K562 (cell line): ENCODE measurements around the gene NTRK1. TPM values are rescaled to one million over a fixed set of nuclear protein-coding genes. Genes with fewer than 3 reads are reported as not detected.

ENCODE experiments used
- ATAC-seq: fragments of 200-7000 bp; cut with Tn5 transposase; 3 replicates; pipeline ENCODE4 v1.9.1; 2020; ENCODE audit warnings: moderate library complexity
- BruUV-seq: library from RNA; stranded (reverse); fragments of 400-500 nt; replicated peaks from 2 replicates; lab custom pipeline; 2021; lab: Mats Ljungman, UMichigan
- CTCF ChIA-PET: fragments of 300-600 bp; formaldehyde crosslinking; extraction: SDS; loops from one replicate; lab custom pipeline; 2021; ENCODE audit warnings: low intra/inter-chr PET ratio; lab: Yijun Ruan, JAX
- POLR2A ChIA-PET: fragments of 300-600, 350-650 bp; sonication (Branson Sonifier 250); formaldehyde crosslinking; extraction: SDS; loops from one replicate; lab custom pipeline; 2021; ENCODE audit warnings: antibody characterized with exemption, inconsistent platforms; lab: Yijun Ruan, JAX
- DNase-seq, 4 experiments: peaks; one replicate each; pipeline versions ENCODE4 v3.0.0 to v3.0.0-alpha.2; 2011 to 2018; ENCODE audit warnings: low spot score in 3 of 4, mixed read lengths in 3 of 4; ENCODE audit errors: extremely low read depth in 1 of 4
- FAIRE-seq: peaks from 2 replicates; lab custom pipeline; 2011; peaks lifted over from hg19 to GRCh38; lab: Jason Lieb, UNC
- H2AFZ ChIP-seq: 2 replicates; pipeline ENCODE4 v1.6.0; 2011; ENCODE audit warnings: low read depth, low read length, control low read depth, inconsistent platforms
- H3K27ac ChIP-seq: fragments of 200-600 bp; 3 replicates; pipeline ENCODE4 v1.8.0; 2011; ENCODE audit warnings: low read depth, mild to moderate bottlenecking, control low read depth, inconsistent platforms, low read length, moderate library complexity, mixed read lengths; ENCODE audit errors: extremely low read depth
- H3K27me3 ChIP-seq, 2 experiments: fragments of 300-600 bp in 1 of 2; 2 replicates in 1 of 2; 3 replicates in 1 of 2; pipeline versions ENCODE4 v1.6.0 to v1.8.0; 2011; ENCODE audit warnings: inconsistent platforms in 2 of 2, low read length in 2 of 2, mild to moderate bottlenecking in 1 of 2, mixed read lengths in 1 of 2, moderate library complexity in 1 of 2; ENCODE audit not compliant: control insufficient read depth in 2 of 2, insufficient read depth in 2 of 2
- H3K36me3 ChIP-seq: fragments of 300-600 bp; 3 replicates; pipeline ENCODE4 v1.8.0; 2011; ENCODE audit warnings: mild to moderate bottlenecking, low read length, inconsistent platforms; ENCODE audit not compliant: control insufficient read depth, insufficient read depth
- H3K4me1 ChIP-seq, 2 experiments: fragments of 200-600 bp in 1 of 2; replicated peaks in 1 of 2; 2 replicates in 1 of 2; 3 replicates in 1 of 2; pipeline versions ENCODE4 v1.5.1 to v1.8.0; 2011; ENCODE audit warnings: inconsistent platforms in 2 of 2, low read length in 2 of 2, mild to moderate bottlenecking in 1 of 2, mixed read lengths in 1 of 2, moderate library complexity in 1 of 2; ENCODE audit not compliant: control insufficient read depth in 2 of 2, insufficient read depth in 2 of 2
- H3K4me2 ChIP-seq: 2 replicates; pipeline ENCODE4 v1.6.1; 2011; ENCODE audit warnings: low read length, control low read depth, inconsistent platforms, mixed read lengths; ENCODE audit not compliant: insufficient read depth
- H3K4me3 ChIP-seq: fragments of 200-600 bp; sonication (generic), shearing (Covaris generic); 2 replicates; pipeline ENCODE4 v1.5.1; 2016; ENCODE audit warnings: control low read depth, inconsistent platforms
- H3K79me2 ChIP-seq: fragments of 200-600 bp; 3 replicates; pipeline ENCODE4 v1.8.0; 2011; ENCODE audit warnings: low read length, inconsistent platforms; ENCODE audit not compliant: control insufficient read depth, insufficient read depth
- H3K9ac ChIP-seq, 2 experiments: 2 replicates each; pipeline versions ENCODE4 v1.6.0 to v1.6.1; 2011; ENCODE audit warnings: low read depth in 2 of 2, low read length in 2 of 2, control low read depth in 1 of 2, inconsistent platforms in 1 of 2, mild to moderate bottlenecking in 1 of 2, mixed read lengths in 1 of 2; ENCODE audit not compliant: insufficient read depth in 1 of 2
- H3K9me1 ChIP-seq: one replicate; pipeline ENCODE4 v1.6.0; 2011; ENCODE audit warnings: inconsistent platforms, mild to moderate bottlenecking, low read length, moderate library complexity; ENCODE audit not compliant: control insufficient read depth, insufficient read depth
- H3K9me3 ChIP-seq: replicated peaks from 2 replicates; pipeline ENCODE4 v1.5.1; 2011; ENCODE audit warnings: low read depth, low read length, inconsistent platforms; ENCODE audit not compliant: control insufficient read depth, insufficient read depth
- H4K20me1 ChIP-seq: replicated peaks from 2 replicates; pipeline ENCODE4 v1.6.1; 2011; ENCODE audit warnings: low read length, inconsistent platforms, mixed read lengths; ENCODE audit not compliant: control insufficient read depth, insufficient read depth
- ATF6 ChIP-seq: sonication (generic); formaldehyde crosslinking; IDR thresholded peaks from 2 replicates; pipeline ENCODE4 v1.4.0; 2020; ENCODE audit warnings: mild to moderate bottlenecking, missing genetic modification reagents
- BACH1 ChIP-seq: fragments of 200-800 bp; sonication (Bioruptor generic); IDR thresholded peaks from 2 replicates; pipeline ENCODE4 v1.6.1; 2016; ENCODE audit warnings: missing genetic modification characterization, missing compliant biosample characterization
- E2F3 ChIP-seq: fragments of 250-450 bp; sonication (Bioruptor Pico); IDR thresholded peaks from 2 replicates; pipeline ENCODE4 v1.4.0; 2020; ENCODE audit warnings: mild to moderate bottlenecking
- ELK1 ChIP-seq: sonication (generic); formaldehyde crosslinking; IDR thresholded peaks from 2 replicates; pipeline ENCODE4 v1.8.1; 2022; ENCODE audit warnings: missing genetic modification reagents
- EP400 ChIP-seq: fragments of 450-650 bp; IDR thresholded peaks from 2 replicates; pipeline ENCODE4 v1.6.1; 2017; ENCODE audit warnings: antibody characterized with exemption, mild to moderate bottlenecking, moderate library complexity
- RAD21 ChIP-seq, 2 experiments: fragments of 250-450 bp in 1 of 2; fragments of 450-650 bp in 1 of 2; sonication (Bioruptor Pico) in 1 of 2; formaldehyde crosslinking in 1 of 2; IDR thresholded peaks in 1 of 2; conservative IDR thresholded peaks in 1 of 2; 2 replicates each; pipeline versions ENCODE4 v1.4.0 to v1.8.0; 2020 to 2022; ENCODE audit warnings: mild to moderate bottlenecking in 2 of 2, moderate library complexity in 1 of 2
- SMARCA4 ChIP-seq: fragments of 450-650 bp; IDR thresholded peaks from 2 replicates; pipeline ENCODE4 v1.6.1; 2016
- SRSF3 ChIP-seq: fragments of 200-400 bp; formaldehyde crosslinking; IDR thresholded peaks from 2 replicates; pipeline ENCODE4 v1.6.1; 2016; ENCODE audit warnings: mild to moderate bottlenecking, low read length, moderate library complexity; ENCODE audit not compliant: insufficient read depth
- U2AF2 ChIP-seq: fragments of 200-400 bp; formaldehyde crosslinking; optimal IDR thresholded peaks from 2 replicates; pipeline ENCODE3; 2017; ENCODE audit warnings: low read depth, mild to moderate bottlenecking, low read length
- ZBTB7A ChIP-seq: IDR thresholded peaks from 2 replicates; pipeline ENCODE4 v1.6.1; 2011; ENCODE audit warnings: low read depth, mild to moderate bottlenecking, low read length, moderate library complexity, borderline replicate concordance; ENCODE audit not compliant: control insufficient read depth
- ZNF174 ChIP-seq: fragments of 250-450 bp; sonication (Bioruptor Pico); IDR thresholded peaks from 2 replicates; pipeline ENCODE4 v1.4.0; 2020; ENCODE audit warnings: mild to moderate bottlenecking
- ZNF197 ChIP-seq: fragments of 200-800 bp; sonication (Bioruptor generic); IDR thresholded peaks from 2 replicates; pipeline ENCODE4 v1.6.1; 2016; ENCODE audit warnings: low read depth, missing genetic modification characterization, missing compliant biosample characterization
- ZNF561 ChIP-seq: fragments of 450-650 bp; formaldehyde crosslinking; conservative IDR thresholded peaks from 2 replicates; pipeline ENCODE4 v1.4.0; 2020; ENCODE audit warnings: mild to moderate bottlenecking, moderate library complexity
- WGBS: fragments of 100-300 bp; shearing (Covaris generic); methylation state at CpG from one replicate; pipeline ENCODE4 v1.1.6; 2016; ENCODE audit warnings: low coverage, mixed read lengths; ENCODE audit not compliant: insufficient coverage; ENCODE audit errors: missing lambda C conversion rate; 5-methylcytosine and 5-hydroxymethylcytosine counted together
- in situ Hi-C: fragments of 300-500 bp; cut with MboI; formaldehyde crosslinking; loops from 4 replicates; pipeline ENCODE4 v1.15.0; 2018; ENCODE audit warnings: inconsistent platforms, mixed read lengths
- intact Hi-C: fragments of 100-400 bp; cut with micrococcal nuclease; formaldehyde crosslinking; loops from 2 replicates; pipeline ENCODE4 v1.14.2; 2022
- polyA plus RNA-seq, 8 experiments: library from polyadenylated mRNA; depleted of rRNA in 4 of 8; stranded (reverse) in 5 of 8; unstranded in 3 of 8; fragments of >200 nt; fragmentation: Nextera tagmentation in 2 of 8; fragmentation: Illumina TruSeq in 1 of 8; extraction: Ambion mirVana in 2 of 8; extraction: Trizol in 1 of 8; gene quantifications; 2 replicates each; pipeline versions ENCODE4 v1.2.1 to v1.2.3, GENCODE V29; 2011 to 2014; ENCODE audit warnings: inconsistent platforms in 1 of 8, missing spikeins in 1 of 8
- total RNA-seq, 7 experiments: library from RNA; depleted of rRNA in 6 of 7; stranded (reverse); fragments of >200 nt in 6 of 7; fragmentation: Illumina TruSeq in 2 of 7; extraction: Trizol in 2 of 7; gene quantifications; 2 replicates each; pipeline versions ENCODE4 v1.2.1 to v1.2.3, GENCODE V29; 2011 to 2021; ENCODE audit warnings: low replicate concordance in 1 of 7

The NTRK1 gene
- total and polyA plus RNA-seq, 9 of the 15 experiments (the other 6 are each of a cell fraction or from before 2014, with no cell fraction given), result 0.46 to 30.0 (median 7.9) TPM

GRCh38 chr1:156904187-156904959, 43.7 kb downstream of the NTRK1 start:
- Histone ChIP-seq H3K9me1 (peaks cover 4% of the 10 kb centered on the region), H3K36me3 (no peaks in the 10 kb centered on the region), H3K9ac (peak overlapping the region in 1 of 2 experiments; percentile 28; a peak in 1 of 4 replicates), H4K20me1 (no peaks in the 10 kb centered on the region), H3K79me2 (no peaks in the 10 kb centered on the region), H3K27me3 (no peaks in the 10 kb centered on the region), H3K4me3 (no peak overlapping the region), H2AFZ (no peak overlapping the region), H3K27ac (no peak overlapping the region), H3K4me2 (no peak overlapping the region), H3K4me1 (peaks cover 23 to 54% of the 10 kb centered on the region in 2 experiments), H3K9me3 (no peaks in the 10 kb centered on the region)
- intact Hi-C loops, result no loop called here
- FAIRE-seq (no peak), ATAC-seq (no peak), DNase-seq (no peak)
- 49% methylated on average over 17 of the region's 19 CpGs for WGBS
- ChIA-PET POLR2A (no interaction called here), CTCF (no interaction called here)
- BruUV-seq, result no TSS peak
- in situ Hi-C loops, result no loop called here
- TF ChIP-seq ATF6 (CRISPR knock-in tag) (no peak), RAD21 (CRISPR knock-in tag; conservative IDR thresholded peaks at IDR 0.05 in 1 of 2, IDR thresholded peaks at IDR 0.05 in 1 of 2) (no peak), BACH1 (no peak), ZBTB7A (no peak), U2AF2 (no peak), ZNF174 (no peak), SMARCA4 (no peak), SRSF3 (no peak), ELK1 (CRISPR knock-in tag) (no peak), E2F3 (no peak), ZNF197 (no peak), ZNF561 (CRISPR knock-in tag) (no peak), EP400 (no peak)
